Measurements from ENCODE around the gene EFNB2.

The EFNB2 gene

GRCh38 chr13:106520251-106521054, 15.0 kb downstream of the EFNB2 start:
- peak; percentile 42 for TF ChIP-seq CTCF (IDR thresholded peaks at IDR 0.05; ENCODE audit: control insufficient read depth, extremely low read depth, insufficient read depth)

GRCh38 chr13:106518512-106518911, 16.9 kb downstream of the EFNB2 start:
- no peak for TF ChIP-seq CTCF (IDR thresholded peaks at IDR 0.05; ENCODE audit: control insufficient read depth, extremely low read depth, insufficient read depth)
- H3K4me3 ChIP-seq (ENCODE audit: low read depth, low read length), result no peak overlapping the region
- DNase-seq (ENCODE audit: low read depth), result no peak

More at GRCh38 chr13:106520251-106521054, 15.0 kb downstream of the EFNB2 start:
- no peak overlapping the region for H3K4me3 ChIP-seq (ENCODE audit: low read depth, low read length)
- no peak for DNase-seq (ENCODE audit: low read depth)

- no peak overlapping the region for H3K4me3 ChIP-seq (ENCODE audit: low read depth, low read length)
- no peak for TF ChIP-seq CTCF (IDR thresholded peaks at IDR 0.05; ENCODE audit: control insufficient read depth, extremely low read depth, insufficient read depth)
- no peak for DNase-seq (ENCODE audit: low read depth)
Observed at GRCh38 chr13:106517109-106517847, 18.2 kb downstream of the EFNB2 start.

- no peak for DNase-seq (ENCODE audit: low read depth)
- H3K4me3 ChIP-seq (ENCODE audit: low read depth, low read length), result no peak overlapping the region
- no peak for TF ChIP-seq CTCF (IDR thresholded peaks at IDR 0.05; ENCODE audit: control insufficient read depth, extremely low read depth, insufficient read depth)
Observed at GRCh38 chr13:106515635-106516254, 19.7 kb downstream of the EFNB2 start.

GRCh38 chr13:106514928-106515634, 20.4 kb downstream of the EFNB2 start:
- TF ChIP-seq CTCF (IDR thresholded peaks at IDR 0.05; ENCODE audit: control insufficient read depth, extremely low read depth, insufficient read depth), result no peak
- DNase-seq (ENCODE audit: low read depth), result no peak
- H3K4me3 ChIP-seq (ENCODE audit: low read depth, low read length), result no peak overlapping the region
